Heart right ventricle (tissue), 16 donors: Measurements from ENCODE around the gene TAS1R2. TPM values are rescaled to one million over a fixed set of nuclear protein-coding genes. Genes with fewer than 3 reads are reported as not detected.
A peak's percentile ranks its signal among the peaks of the same experiment; 100 is the strongest.

ENCODE experiments used
- ATAC-seq, 8 donors: fragments of 200-7000 bp; cut with Tn5 transposase; one replicate each; pipeline ENCODE4 v1.9.1; 2020; ENCODE audit warnings: mild to moderate bottlenecking in 8 of 8, moderate library complexity in 8 of 8, moderate number of reproducible peaks in 1 of 8
- DNase-seq, 2 donors: peaks; one replicate each; pipeline ENCODE4 v3.0.0-alpha.2; 2020
- H3K27ac ChIP-seq, 10 donors: fragments of 200-600 bp; sonication (generic) in 2 of 10; one replicate each; pipeline versions ENCODE4 v1.5.0 to v1.8.0; 2020 to 2022; ENCODE audit warnings: mild to moderate bottlenecking in 3 of 10
- H3K27me3 ChIP-seq, 7 donors: fragments of 200-600 bp; one replicate each; pipeline ENCODE4 v1.8.0; 2021 to 2022; ENCODE audit warnings: mild to moderate bottlenecking in 2 of 7
- H3K36me3 ChIP-seq, 9 donors: fragments of 200-600 bp; sonication (generic) in 1 of 9; one replicate each; pipeline versions ENCODE4 v1.5.0 to v1.8.0; 2020 to 2022; ENCODE audit warnings: mild to moderate bottlenecking in 2 of 9
- H3K4me1 ChIP-seq, 9 donors: fragments of 200-600 bp; sonication (generic) in 1 of 9; one replicate each; pipeline versions ENCODE4 v1.5.0 to v1.8.0; 2020 to 2022; ENCODE audit warnings: mild to moderate bottlenecking in 4 of 9
- H3K4me3 ChIP-seq, 10 donors: fragments of 200-600 bp; sonication (generic) in 2 of 10; one replicate each; pipeline versions ENCODE4 v1.5.0 to v1.8.0; 2020 to 2022; ENCODE audit warnings: mild to moderate bottlenecking in 7 of 10, moderate library complexity in 2 of 10
- H3K9me3 ChIP-seq, 11 donors: fragments of 200-600 bp in 10 of 11; sonication (generic) in 2 of 11; one replicate each; pipeline versions ENCODE4 v1.5.0 to v1.8.0; 2013 to 2022; ENCODE audit warnings: mild to moderate bottlenecking in 2 of 11, control low read depth in 1 of 11, moderate library complexity in 1 of 11
- WGBS, 2 donors: extraction: QIAGEN DNeasy Blood & Tissue Kit; methylation state at CpG; one replicate each; pipeline ENCODE4 v1.1.7; 2013; ENCODE audit warnings: inconsistent platforms in 1 of 2; 5-methylcytosine and 5-hydroxymethylcytosine counted together
- intact Hi-C, 10 donors: fragments of 100-400 bp; cut with DNase I; formaldehyde crosslinking; loops; one replicate each; pipeline versions ENCODE4 v1.11.1 to v1.14.2; 2022
- polyA plus RNA-seq, 2 donors: library from polyadenylated mRNA; stranded (reverse); fragments of 200-250 nt; gene quantifications; one replicate each; pipeline ENCODE4 v1.2.3, GENCODE V29; 2013
- total RNA-seq, 10 donors: library from RNA; stranded (reverse); fragmentation: NEBNext Ultra II Directional in 3 of 10; extraction: Animal tissue kit (Norgen Biotek cat#: 25700) in 3 of 10; gene quantifications; one replicate each; pipeline versions ENCODE4 v1.2.1 to v1.2.4, GENCODE V29; 2021 to 2023
- TF ChIP-seq, protein P1 (sequence below), 9 donors: fragments of 200-600 bp; sonication (generic) in 2 of 9; IDR thresholded peaks; one replicate each; pipeline versions ENCODE4 v1.5.0 to v1.8.0; 2021 to 2022; ENCODE audit warnings: antibody characterized with exemption in 9 of 9, mild to moderate bottlenecking in 5 of 9, moderate library complexity in 1 of 9
- donor health status: Arrhythmogenic right ventricular cardiomyopathy.
- donor health status: ischemic (EF 13 %, LVEDD 7.1; RV severe dilation, severe dysfunction).
- donor health status: healthy with polysubstance abuse.
- donor health status: DM: no; HTN: yes; CAD: no.
- donor health status: DM: no; HTN: no; CAD: no.
- donor health status: ischemic (EF 25% LVEDD 6.9; RV normal size, moderate dysfunction).
- donor health status: ischemic (EF 25% LVEDD 5.7; RV mildly dilated, moderate dysfunction).
- donor health status: healthy.
- donor health status: DM: yes; HTN: yes; CAD: no.
- donor health status: Ischemic cardiomyopathy.
- donor health status: ischemic (EF 35%, LVEDD 5.7; RV mildly dilated, moderate dysfunction).
- donor health status: nonischemic (EF 11% LVEDD 7.7; RV severe dilation, severe dysfunction).
- donor health status: DM: yes; HTN: yes; CAD: no.
- donor health status: PGD.
- donor health status: ischemic (EF 29% LVEDD 5.4; RV normal size, mild dysfunction).
- donor health status: nonischemic (EF 23%, LVEDD 6.1; RV moderate dilation, normal function).

Gene TAS1R2
- total and polyA plus RNA-seq, 12 donors: not detected

DNA sequence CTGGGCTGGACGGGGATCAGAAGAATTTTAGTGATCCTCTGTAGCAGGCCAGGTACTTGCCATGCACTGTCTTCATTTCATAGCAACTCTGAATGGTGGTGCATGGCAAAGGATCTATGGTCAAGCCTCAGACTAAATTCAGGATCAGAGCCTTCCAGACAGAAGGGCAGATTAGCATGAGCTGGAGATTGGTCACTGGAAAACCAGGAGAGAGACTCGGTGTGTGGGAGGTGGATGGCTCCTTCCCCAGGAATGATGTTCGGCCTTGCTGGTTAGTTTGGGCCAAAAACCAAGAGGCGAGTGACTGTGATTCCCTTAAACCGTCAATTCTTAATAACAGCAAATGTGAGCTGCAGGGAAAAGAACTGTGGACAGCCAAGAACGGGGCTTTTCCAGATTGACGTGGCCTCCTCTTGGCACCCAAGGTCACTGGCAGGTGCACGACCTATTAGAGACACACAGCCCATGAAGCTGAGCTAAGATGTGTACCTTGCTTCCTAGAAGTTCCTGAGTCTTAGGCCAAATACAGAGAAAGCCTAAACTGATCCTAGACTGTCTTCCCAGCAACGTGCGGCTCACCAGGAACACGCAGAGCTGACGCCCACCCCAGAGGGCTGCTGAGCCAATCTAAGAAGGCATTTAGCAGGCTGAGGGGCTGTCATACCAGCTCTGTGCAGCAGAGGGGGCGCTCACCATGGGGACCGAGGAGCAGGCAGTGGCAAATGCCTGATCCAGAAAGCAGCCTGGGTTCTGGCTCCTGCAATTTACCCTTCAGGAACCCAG is 24.4 kb upstream of the TAS1R2 start:
- peaks cover 0 to 37% (median 6%) of the 10 kb centered on the region in 9 donors for H3K36me3 ChIP-seq
- DNase-seq (peak; percentile 76 to 80), ATAC-seq (peak; percentile 46 to 80 (median 72))
- WGBS, 2 donors: 48 to 55% methylated on average over 14 of the region's 14 CpGs
- intact Hi-C loops: loop anchor here in 4 of 10 donors (1.0 to 10.0 kb wide), 3 partner anchors 201 to 213 kb away; no protein-coding TSS in a partner anchor
- peaks cover 0 to 11% (median 0%) of the 10 kb centered on the region in 9 donors for H3K4me1 ChIP-seq
- H3K9me3 ChIP-seq: no peaks in the 10 kb centered on the region
- TF ChIP-seq, protein P1, sequence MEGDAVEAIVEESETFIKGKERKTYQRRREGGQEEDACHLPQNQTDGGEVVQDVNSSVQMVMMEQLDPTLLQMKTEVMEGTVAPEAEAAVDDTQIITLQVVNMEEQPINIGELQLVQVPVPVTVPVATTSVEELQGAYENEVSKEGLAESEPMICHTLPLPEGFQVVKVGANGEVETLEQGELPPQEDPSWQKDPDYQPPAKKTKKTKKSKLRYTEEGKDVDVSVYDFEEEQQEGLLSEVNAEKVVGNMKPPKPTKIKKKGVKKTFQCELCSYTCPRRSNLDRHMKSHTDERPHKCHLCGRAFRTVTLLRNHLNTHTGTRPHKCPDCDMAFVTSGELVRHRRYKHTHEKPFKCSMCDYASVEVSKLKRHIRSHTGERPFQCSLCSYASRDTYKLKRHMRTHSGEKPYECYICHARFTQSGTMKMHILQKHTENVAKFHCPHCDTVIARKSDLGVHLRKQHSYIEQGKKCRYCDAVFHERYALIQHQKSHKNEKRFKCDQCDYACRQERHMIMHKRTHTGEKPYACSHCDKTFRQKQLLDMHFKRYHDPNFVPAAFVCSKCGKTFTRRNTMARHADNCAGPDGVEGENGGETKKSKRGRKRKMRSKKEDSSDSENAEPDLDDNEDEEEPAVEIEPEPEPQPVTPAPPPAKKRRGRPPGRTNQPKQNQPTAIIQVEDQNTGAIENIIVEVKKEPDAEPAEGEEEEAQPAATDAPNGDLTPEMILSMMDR (IDR thresholded peaks at IDR 0.05): peak; percentile 86 to 96 (median 92)
- H3K4me3 ChIP-seq: no peak overlapping the region
- H3K27me3 ChIP-seq: no peaks in the 10 kb centered on the region
- no peak overlapping the region for H3K27ac ChIP-seq

- Histone ChIP-seq H3K27ac (no peak overlapping the region), H3K4me3 (no peak overlapping the region), H3K27me3 (no peaks in the 10 kb centered on the region), H3K4me1 (peaks cover 0 to 11% (median 0%) of the 10 kb centered on the region in 9 donors), H3K36me3 (peaks cover 0 to 29% (median 6%) of the 10 kb centered on the region in 9 donors), H3K9me3 (no peaks in the 10 kb centered on the region)
- no peak for DNase-seq
- TF ChIP-seq, protein P1 (IDR thresholded peaks at IDR 0.05): no peak
- no peak for ATAC-seq
- 96 to 98% methylated on average over 22 to 23 of the region's 23 CpGs for WGBS, 2 donors
- intact Hi-C loops: loop anchor here in 1 of 10 donors (10.0 kb wide), 1 partner anchor 202 kb away; no protein-coding TSS in a partner anchor
These were observed 23.6 kb upstream of the TAS1R2 start for GRCh38 chr1:18883079-18883478.

DNA sequence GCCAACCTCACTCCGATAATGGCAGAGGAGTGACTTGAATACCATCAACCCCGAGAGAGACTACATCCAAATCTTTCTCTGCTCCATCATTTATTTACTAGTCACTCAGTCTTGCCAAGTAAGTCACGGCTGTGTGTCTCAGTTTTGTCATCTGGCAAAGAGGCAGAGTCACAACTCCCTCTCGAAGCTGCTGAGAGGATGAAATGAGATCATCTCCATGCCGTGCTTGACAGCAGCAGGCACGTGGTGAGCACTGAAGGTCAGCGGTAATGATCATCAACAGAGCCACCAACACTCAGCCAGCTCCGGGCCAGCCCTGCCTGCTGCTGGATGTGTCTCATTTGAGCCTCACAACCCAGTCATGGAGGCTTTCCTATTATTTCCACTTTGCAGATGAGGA is 23.0 kb upstream of the TAS1R2 start:
- Histone ChIP-seq H3K9me3 (no peaks in the 10 kb centered on the region), H3K4me3 (no peak overlapping the region), H3K27ac (no peak overlapping the region), H3K4me1 (peaks cover 0 to 11% (median 0%) of the 10 kb centered on the region in 9 donors), H3K36me3 (peaks cover 0 to 27% (median 6%) of the 10 kb centered on the region in 9 donors), H3K27me3 (no peaks in the 10 kb centered on the region)
- DNase-seq: no peak
- peak in 3 of 8 donors; percentile 9 to 49 (median 48) for ATAC-seq
- intact Hi-C loops: loop anchor here in 1 of 10 donors (10.0 kb wide), 1 partner anchor 202 kb away; no protein-coding TSS in a partner anchor
- WGBS, 2 donors: 71 to 73% methylated on average over 8 of the region's 8 CpGs
- TF ChIP-seq, protein P1 (IDR thresholded peaks at IDR 0.05): no peak

DNA sequence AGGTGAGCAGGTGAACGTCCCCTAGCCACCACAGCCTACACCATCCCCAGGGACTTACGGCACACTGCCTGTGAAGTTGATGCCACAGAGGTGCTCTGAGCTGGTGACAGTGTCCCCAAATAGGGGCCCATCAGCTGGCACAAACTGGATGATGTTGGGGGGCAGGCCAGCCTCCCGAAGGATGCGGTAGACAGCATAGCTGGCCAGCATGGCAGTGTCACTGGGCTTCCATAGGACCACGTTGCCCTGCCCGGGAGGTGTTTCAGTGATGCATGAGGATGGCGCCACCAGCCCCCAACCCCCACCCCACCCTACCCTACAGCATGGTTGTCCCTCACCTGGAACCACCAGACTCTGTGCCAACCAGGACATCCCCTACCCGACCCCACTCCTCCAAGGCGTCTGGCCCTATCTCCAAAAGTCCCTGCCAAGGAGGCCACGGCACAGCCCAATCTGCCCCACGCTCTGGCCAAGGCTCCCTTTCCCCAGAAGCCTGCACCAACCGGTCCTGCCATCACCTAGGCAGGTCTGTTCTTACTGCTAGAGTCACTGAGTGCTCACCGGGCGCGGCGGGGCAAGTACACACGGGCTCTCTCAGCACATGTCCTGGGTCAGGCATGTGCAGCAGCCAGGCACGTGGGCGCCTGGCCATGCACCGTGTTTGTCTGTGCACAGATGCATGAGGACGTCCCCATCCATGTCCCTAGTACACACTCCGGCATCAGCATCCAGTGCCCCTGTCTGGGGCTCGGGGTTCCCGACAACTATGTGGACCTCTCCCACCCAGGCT is 22.4 kb upstream of the TAS1R2 start:
- DNase-seq: no peak
- intact Hi-C loops: loop anchor here in 1 of 10 donors (10.0 kb wide), 1 partner anchor 203 kb away; no protein-coding TSS in a partner anchor
- H3K4me3 ChIP-seq: no peak overlapping the region

More for the DNA sequence above, 22.4 kb upstream of the TAS1R2 start:
- H3K9me3 ChIP-seq: no peaks in the 10 kb centered on the region
- 89 to 90% methylated on average over 23 to 24 of the region's 24 CpGs for WGBS, 2 donors
- H3K27ac ChIP-seq: no peak overlapping the region
- TF ChIP-seq, protein P1 (IDR thresholded peaks at IDR 0.05): no peak
- no peak for ATAC-seq
- no peaks in the 10 kb centered on the region for H3K27me3 ChIP-seq
- H3K36me3 ChIP-seq: peaks cover 0 to 26% (median 6%) of the 10 kb centered on the region in 9 donors
- H3K4me1 ChIP-seq: peaks cover 0 to 11% (median 0%) of the 10 kb centered on the region in 9 donors
